Measurements from ENCODE around the gene BATF.

BATF gene

GRCh38 chr14:75519394-75519793 is 2.9 kb upstream of the BATF start:
- POLR2A ChIA-PET = no interaction called here
- CTCF ChIA-PET = interaction anchor here (0.7 to 2.5 kb wide), 3 partner anchors 14 to 42 kb away, joined by 4 to 6 read pairs (median 4); no protein-coding TSS in a partner anchor
- H3K4me3 ChIP-seq (ENCODE audit: low read depth, low read length) = no peak overlapping the region
- no peak for DNase-seq (ENCODE audit: low read depth, low spot score)
- no peak for TF ChIP-seq CTCF (IDR thresholded peaks at IDR 0.05; ENCODE audit: insufficient read depth, low read length, missing control alignments)

GRCh38 chr14:75519826-75520728 is 2.2 kb upstream of the BATF start:
- ChIA-PET POLR2A (no interaction called here), CTCF (interaction anchor here (1.6 to 2.5 kb wide), 2 partner anchors 13 to 41 kb away, joined by 4 to 6 read pairs; no protein-coding TSS in a partner anchor)
- H3K4me3 ChIP-seq (ENCODE audit: low read depth, low read length) = no peak overlapping the region
- no peak for DNase-seq (ENCODE audit: low read depth, low spot score)
- no peak for TF ChIP-seq CTCF (IDR thresholded peaks at IDR 0.05; ENCODE audit: insufficient read depth, low read length, missing control alignments)

GRCh38 chr14:75520852-75521251 is 1.4 kb upstream of the BATF start:
- no peak overlapping the region for H3K4me3 ChIP-seq (ENCODE audit: low read depth, low read length)
- ChIA-PET POLR2A (no interaction called here), CTCF (no interaction called here)
- no peak for TF ChIP-seq CTCF (IDR thresholded peaks at IDR 0.05; ENCODE audit: insufficient read depth, low read length, missing control alignments)
- no peak for DNase-seq (ENCODE audit: low read depth, low spot score)

GRCh38 chr14:75521415-75522199 is 662 bp upstream of the BATF start:
- H3K4me3 ChIP-seq (ENCODE audit: low read depth, low read length) = no peak overlapping the region
- POLR2A ChIA-PET = no interaction called here
- TF ChIP-seq CTCF (IDR thresholded peaks at IDR 0.05; ENCODE audit: insufficient read depth, low read length, missing control alignments) = no peak
- CTCF ChIA-PET = interaction anchor here (0.8 to 1.3 kb wide), 3 partner anchors 12 to 32 kb away, joined by 3 to 4 read pairs (median 4); no protein-coding TSS in a partner anchor
- no peak for DNase-seq (ENCODE audit: low read depth, low spot score)

- ChIA-PET POLR2A (interaction anchor here (0.7 kb wide), 1 partner anchor 13 kb away, joined by 3 read pairs; no protein-coding TSS in a partner anchor), CTCF (interaction anchor here (1.2 to 1.3 kb wide), 2 partner anchors 38 to 215 kb away, joined by 3 to 4 read pairs; no protein-coding TSS in a partner anchor)
- no peak for DNase-seq (ENCODE audit: low read depth, low spot score)
- no peak for TF ChIP-seq CTCF (IDR thresholded peaks at IDR 0.05; ENCODE audit: insufficient read depth, low read length, missing control alignments)
- no peak overlapping the region for H3K4me3 ChIP-seq (ENCODE audit: low read depth, low read length)
Observed at GRCh38 chr14:75522983-75523318, 682 bp downstream of the BATF start.

GRCh38 chr14:75523771-75524171 is 1.5 kb downstream of the BATF start:
- H3K4me3 ChIP-seq (ENCODE audit: low read depth, low read length) = no peak overlapping the region
- ChIA-PET CTCF (interaction anchor here (1.0 to 1.3 kb wide), 3 partner anchors 37 to 216 kb away, joined by 3 to 4 read pairs (median 3); no protein-coding TSS in a partner anchor), POLR2A (no interaction called here)
- no peak for DNase-seq (ENCODE audit: low read depth, low spot score)
- no peak for TF ChIP-seq CTCF (IDR thresholded peaks at IDR 0.05; ENCODE audit: insufficient read depth, low read length, missing control alignments)
